DOHH2 (cell line): ENCODE results near the gene DDX54.
"Not testable (repeated sequence)": the region's sequence is repeated elsewhere in the genome, so short reads cannot be mapped to it uniquely, and the experiment has no call there.

Experiments used
- CTCF ChIP-seq: fragments of 200-600 bp; sonication (generic); IDR thresholded peaks from one replicate; pipeline ENCODE4 v1.5.1; 2014; ENCODE audit warnings: antibody characterized with exemption, mild to moderate bottlenecking, low read depth, low read length; ENCODE audit not compliant: poor library complexity, severe bottlenecking
- EZH2phosphoT487 ChIP-seq: fragments of 200-600 bp; sonication (generic); IDR thresholded peaks from 2 replicates; pipeline ENCODE4 v1.6.1; 2017; ENCODE audit warnings: borderline replicate concordance, mild to moderate bottlenecking, antibody characterized with exemption, low read length, moderate library complexity, mixed read lengths

GRCh38 chr12:113141716-113142115 is 43.6 kb downstream of the DDX54 start:
- not testable (repeated sequence) for TF ChIP-seq CTCF, EZH2phosphoT487
